KOPT-K1 (cell line): ENCODE results near the gene TEAD4.

Experiments used
- H3K27ac ChIP-seq: fragments of 200-600 bp; sonication (generic); 2 replicates; pipeline ENCODE4 v1.5.1; 2016; ENCODE audit warnings: antibody characterized with exemption, mild to moderate bottlenecking, low read depth, low read length; ENCODE audit not compliant: poor library complexity, severe bottlenecking
- H3K36me3 ChIP-seq: fragments of 200-600 bp; sonication (generic); 2 replicates; pipeline ENCODE4 v1.5.1; 2017; ENCODE audit warnings: antibody characterized with exemption, mild to moderate bottlenecking, low read length, moderate library complexity; ENCODE audit not compliant: insufficient read depth
- H3K9me3 ChIP-seq: fragments of 200-600 bp; sonication (generic); 2 replicates; pipeline ENCODE4 v1.5.1; 2017; ENCODE audit warnings: antibody characterized with exemption, low read length, mild to moderate bottlenecking; ENCODE audit not compliant: insufficient read depth, poor library complexity, severe bottlenecking

TEAD4 gene

DNA sequence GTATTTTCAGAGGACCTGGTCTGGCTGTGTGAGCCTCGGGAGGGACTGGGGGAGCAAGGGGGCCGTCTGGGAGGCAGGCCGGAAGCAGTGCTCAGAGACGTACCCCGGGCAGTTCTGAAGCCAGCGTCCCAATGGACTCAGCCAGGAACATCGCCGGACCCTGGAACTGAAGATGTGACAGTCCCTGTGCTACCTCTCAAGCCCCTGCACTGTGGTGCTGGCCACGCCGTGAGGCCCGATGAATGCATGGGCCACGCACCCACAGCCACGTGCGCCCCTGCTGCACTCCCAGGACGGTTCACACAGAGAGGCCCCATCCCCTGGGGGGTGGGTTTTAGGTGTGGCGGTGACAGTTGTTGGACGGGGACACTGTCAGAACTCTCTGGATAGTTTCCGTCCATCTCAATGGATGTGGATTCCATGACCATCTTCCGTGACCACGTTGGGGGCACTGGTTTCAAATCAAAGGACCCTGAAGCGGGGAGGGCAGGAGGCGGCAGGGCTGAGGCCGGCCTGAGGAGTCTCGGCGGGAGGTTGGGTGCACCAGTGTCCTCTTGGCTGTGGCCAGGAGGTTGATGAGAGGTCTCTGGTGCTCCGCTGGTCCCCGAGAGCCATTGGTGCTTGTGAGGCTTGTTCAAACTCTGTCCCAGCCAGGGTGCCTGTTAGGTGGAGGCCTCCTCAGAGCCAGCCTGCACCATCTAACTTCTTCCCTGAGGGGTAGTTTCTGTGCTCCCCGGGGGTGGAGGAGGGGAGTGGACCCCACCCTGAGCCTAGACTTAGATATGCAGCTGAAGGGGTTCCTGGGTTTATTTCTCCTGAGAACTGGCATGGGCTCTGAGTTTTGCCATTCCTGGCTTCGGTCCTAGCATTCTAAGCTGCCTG, 81.7 kb downstream of the TEAD4 start:
- no peak overlapping the region for H3K27ac ChIP-seq
- no peaks in the 10 kb centered on the region for H3K36me3 ChIP-seq
- H3K9me3 ChIP-seq, result no peaks in the 10 kb centered on the region

- Histone ChIP-seq H3K27ac (no peak overlapping the region), H3K36me3 (no peaks in the 10 kb centered on the region), H3K9me3 (no peaks in the 10 kb centered on the region)
Observed at GRCh38 chr12:3041558-3042164, 82.5 kb downstream of the TEAD4 start.

- no peak overlapping the region for H3K27ac ChIP-seq
Observed at GRCh38 chr12:3042394-3042793, 83.2 kb downstream of the TEAD4 start.

DNA sequence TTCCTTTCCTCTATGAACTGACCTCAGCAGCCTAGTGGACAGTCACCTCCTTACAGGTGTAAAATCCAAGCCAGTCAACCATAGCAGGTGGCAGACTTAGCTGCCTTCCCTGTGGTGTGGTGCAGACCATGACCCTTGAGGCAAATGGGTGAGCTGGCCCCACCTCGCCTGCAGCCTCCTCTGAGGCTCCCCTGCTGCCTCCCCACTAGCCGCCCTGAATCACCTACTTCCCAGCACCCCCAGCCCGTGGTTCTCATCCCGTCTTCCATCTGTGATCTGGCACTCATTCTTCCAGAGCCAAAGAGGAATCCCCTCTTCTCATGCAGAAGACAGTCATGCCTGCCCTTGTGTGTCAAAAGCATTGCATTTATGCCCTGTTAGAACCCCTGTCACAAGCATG, 83.6 kb downstream of the TEAD4 start:
- no peaks in the 10 kb centered on the region for H3K9me3 ChIP-seq
- no peak overlapping the region for H3K27ac ChIP-seq
- no peaks in the 10 kb centered on the region for H3K36me3 ChIP-seq

More at GRCh38 chr12:3042394-3042793, 83.2 kb downstream of the TEAD4 start:
- Histone ChIP-seq H3K9me3 (no peaks in the 10 kb centered on the region), H3K36me3 (no peaks in the 10 kb centered on the region)

DNA sequence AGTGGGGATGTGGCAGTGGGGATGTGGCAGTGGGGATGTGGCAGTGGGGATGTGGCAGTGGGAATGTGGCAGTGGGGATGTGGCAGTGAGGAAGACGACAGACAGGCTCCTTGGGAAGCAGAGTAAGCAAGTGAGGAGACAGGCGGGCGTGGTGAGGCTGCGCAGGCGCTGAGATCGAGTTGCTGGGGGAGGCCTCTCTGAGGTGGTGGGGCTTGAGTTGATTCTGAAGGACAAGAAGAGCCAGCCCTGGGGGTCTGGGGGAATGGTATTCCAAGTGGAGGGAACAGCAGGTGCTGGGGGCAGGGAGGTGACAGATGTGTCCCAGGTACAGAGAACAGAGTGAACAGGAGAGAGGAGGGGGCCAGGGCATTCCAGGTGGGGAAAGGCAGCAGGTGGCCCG, 84.2 kb downstream of the TEAD4 start:
- no peaks in the 10 kb centered on the region for H3K36me3 ChIP-seq

DNA sequence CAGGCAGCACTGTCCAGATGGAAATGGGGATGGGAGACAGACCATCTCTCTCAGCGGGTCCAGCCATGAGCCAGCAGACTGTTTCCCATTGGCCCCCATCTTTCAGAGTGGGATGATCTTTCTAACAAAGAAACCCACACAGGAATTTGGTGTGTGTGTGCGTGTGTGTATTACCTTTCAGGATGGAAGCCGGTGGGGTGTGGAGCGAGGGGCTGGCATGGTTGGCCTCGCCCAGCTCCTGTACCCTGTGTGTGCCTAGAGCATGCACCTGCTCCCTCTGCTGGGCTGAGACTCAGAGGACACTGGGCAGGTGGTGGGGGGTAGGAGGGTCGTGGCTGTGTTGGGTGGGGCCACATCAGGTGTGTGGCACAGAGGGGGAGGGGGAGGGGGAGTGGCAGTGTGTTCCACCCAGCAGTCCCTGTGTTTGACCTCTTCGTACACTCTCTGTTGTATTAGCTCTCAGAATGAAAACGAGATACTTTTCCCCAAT, 85.0 kb downstream of the TEAD4 start:
- no peak overlapping the region for H3K27ac ChIP-seq
- no peaks in the 10 kb centered on the region for H3K36me3 ChIP-seq
- no peaks in the 10 kb centered on the region for H3K9me3 ChIP-seq

More for the DNA sequence above, 84.2 kb downstream of the TEAD4 start:
- Histone ChIP-seq H3K27ac (no peak overlapping the region), H3K9me3 (no peaks in the 10 kb centered on the region)

- no peaks in the 10 kb centered on the region for H3K9me3 ChIP-seq
- no peak overlapping the region for H3K27ac ChIP-seq
- no peaks in the 10 kb centered on the region for H3K36me3 ChIP-seq
Observed at GRCh38 chr12:3045494-3045893, 86.3 kb downstream of the TEAD4 start.

- H3K9me3 ChIP-seq, result no peaks in the 10 kb centered on the region
- no peak overlapping the region for H3K27ac ChIP-seq
- H3K36me3 ChIP-seq, result no peaks in the 10 kb centered on the region
Observed at GRCh38 chr12:3045989-3046388, 86.8 kb downstream of the TEAD4 start.

GRCh38 chr12:3046441-3047200, 87.4 kb downstream of the TEAD4 start:
- H3K36me3 ChIP-seq, result no peaks in the 10 kb centered on the region
- H3K9me3 ChIP-seq, result no peaks in the 10 kb centered on the region
- no peak overlapping the region for H3K27ac ChIP-seq

GRCh38 chr12:3047961-3048360, 88.8 kb downstream of the TEAD4 start:
- H3K27ac ChIP-seq, result no peak overlapping the region
- no peaks in the 10 kb centered on the region for H3K9me3 ChIP-seq
- no peaks in the 10 kb centered on the region for H3K36me3 ChIP-seq

GRCh38 chr12:3048540-3048939, 89.3 kb downstream of the TEAD4 start:
- no peaks in the 10 kb centered on the region for H3K9me3 ChIP-seq
- no peak overlapping the region for H3K27ac ChIP-seq
- H3K36me3 ChIP-seq, result no peaks in the 10 kb centered on the region

DNA sequence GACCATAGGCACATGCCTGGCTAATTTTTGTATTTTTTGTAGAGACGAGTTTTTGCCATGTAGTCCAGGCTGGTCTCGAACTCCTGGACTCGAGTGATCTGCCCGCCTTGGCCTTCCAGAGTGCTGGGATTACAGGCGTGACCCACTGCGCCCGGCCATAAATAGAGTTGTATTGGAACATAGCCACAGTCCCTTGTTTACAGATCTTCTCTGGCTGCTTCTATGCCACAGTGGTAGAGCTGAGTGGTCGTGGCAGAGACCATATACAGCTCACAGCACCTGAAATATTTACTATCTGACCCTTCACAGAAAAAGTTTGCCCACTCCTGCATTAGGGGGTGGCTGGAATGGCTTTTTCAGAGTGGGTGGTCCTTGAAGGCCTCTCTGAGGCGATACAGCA, 90.0 kb downstream of the TEAD4 start:
- Histone ChIP-seq H3K9me3 (no peaks in the 10 kb centered on the region), H3K36me3 (no peaks in the 10 kb centered on the region), H3K27ac (no peak overlapping the region)

DNA sequence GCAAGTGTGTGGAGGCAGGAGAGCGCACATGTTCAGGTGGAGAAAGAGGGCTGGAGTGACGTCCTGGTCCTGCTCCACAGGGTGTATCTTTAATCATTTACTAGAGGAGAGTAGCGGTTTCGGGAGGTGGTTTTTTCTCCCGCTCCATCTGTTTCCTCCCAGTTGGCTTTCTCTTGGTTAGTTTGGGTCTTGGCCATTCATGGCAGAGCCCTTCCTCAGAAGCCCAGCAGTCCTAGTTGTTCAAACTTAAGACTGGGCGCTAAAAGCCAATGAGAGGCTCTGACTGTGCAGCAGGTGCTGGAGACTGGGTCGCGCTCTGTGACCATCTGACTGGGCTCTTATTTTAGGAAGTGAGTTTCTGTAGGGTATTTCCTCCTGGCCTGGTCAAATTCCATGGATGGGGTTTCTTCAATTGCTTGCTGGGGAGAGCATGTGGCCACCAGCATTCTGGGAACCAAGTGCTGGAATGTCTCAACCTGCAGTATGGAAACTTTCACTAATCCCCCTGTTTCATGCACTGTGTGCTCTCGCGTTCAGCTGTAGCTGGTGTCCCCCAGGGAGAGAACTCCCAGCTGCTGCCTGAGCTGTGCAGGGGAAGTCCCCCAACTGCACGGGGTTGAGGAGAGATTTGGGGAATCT, 90.5 kb downstream of the TEAD4 start:
- no peak overlapping the region for H3K27ac ChIP-seq
- H3K36me3 ChIP-seq, result no peaks in the 10 kb centered on the region

GRCh38 chr12:3054374-3054773, 95.2 kb downstream of the TEAD4 start:
- no peaks in the 10 kb centered on the region for H3K9me3 ChIP-seq
- H3K36me3 ChIP-seq, result no peaks in the 10 kb centered on the region
- H3K27ac ChIP-seq, result no peak overlapping the region

More for the DNA sequence above, 90.5 kb downstream of the TEAD4 start:
- H3K9me3 ChIP-seq, result no peaks in the 10 kb centered on the region
